Heart right ventricle (tissue), 16 donors: ENCODE data around the gene TSPAN18. TPM values are rescaled to one million over a fixed set of nuclear protein-coding genes. Genes with fewer than 3 reads are reported as not detected.

Experiments
- ATAC-seq, 8 donors: fragments of 200-7000 bp; cut with Tn5 transposase; one replicate each; pipeline ENCODE4 v1.9.1; 2020; ENCODE audit warnings: mild to moderate bottlenecking in 8 of 8, moderate library complexity in 8 of 8, moderate number of reproducible peaks in 1 of 8
- DNase-seq, 2 donors: peaks; one replicate each; pipeline ENCODE4 v3.0.0-alpha.2; 2020
- H3K27ac ChIP-seq, 10 donors: fragments of 200-600 bp; sonication (generic) in 2 of 10; one replicate each; pipeline versions ENCODE4 v1.5.0 to v1.8.0; 2020 to 2022; ENCODE audit warnings: mild to moderate bottlenecking in 3 of 10
- H3K27me3 ChIP-seq, 7 donors: fragments of 200-600 bp; one replicate each; pipeline ENCODE4 v1.8.0; 2021 to 2022; ENCODE audit warnings: mild to moderate bottlenecking in 2 of 7
- H3K36me3 ChIP-seq, 9 donors: fragments of 200-600 bp; sonication (generic) in 1 of 9; one replicate each; pipeline versions ENCODE4 v1.5.0 to v1.8.0; 2020 to 2022; ENCODE audit warnings: mild to moderate bottlenecking in 2 of 9
- H3K4me1 ChIP-seq, 9 donors: fragments of 200-600 bp; sonication (generic) in 1 of 9; one replicate each; pipeline versions ENCODE4 v1.5.0 to v1.8.0; 2020 to 2022; ENCODE audit warnings: mild to moderate bottlenecking in 4 of 9
- H3K4me3 ChIP-seq, 10 donors: fragments of 200-600 bp; sonication (generic) in 2 of 10; one replicate each; pipeline versions ENCODE4 v1.5.0 to v1.8.0; 2020 to 2022; ENCODE audit warnings: mild to moderate bottlenecking in 7 of 10, moderate library complexity in 2 of 10
- H3K9me3 ChIP-seq, 11 donors: fragments of 200-600 bp in 10 of 11; sonication (generic) in 2 of 11; one replicate each; pipeline versions ENCODE4 v1.5.0 to v1.8.0; 2013 to 2022; ENCODE audit warnings: mild to moderate bottlenecking in 2 of 11, control low read depth in 1 of 11, moderate library complexity in 1 of 11
- CTCF ChIP-seq, 9 donors: fragments of 200-600 bp; sonication (generic) in 2 of 9; IDR thresholded peaks; one replicate each; pipeline versions ENCODE4 v1.5.0 to v1.8.0; 2021 to 2022; ENCODE audit warnings: antibody characterized with exemption in 9 of 9, mild to moderate bottlenecking in 5 of 9, moderate library complexity in 1 of 9
- WGBS, 2 donors: extraction: QIAGEN DNeasy Blood & Tissue Kit; methylation state at CpG; one replicate each; pipeline ENCODE4 v1.1.7; 2013; ENCODE audit warnings: inconsistent platforms in 1 of 2; 5-methylcytosine and 5-hydroxymethylcytosine counted together
- intact Hi-C, 10 donors: fragments of 100-400 bp; cut with DNase I; formaldehyde crosslinking; loops; one replicate each; pipeline versions ENCODE4 v1.11.1 to v1.14.2; 2022
- polyA plus RNA-seq, 2 donors: library from polyadenylated mRNA; stranded (reverse); fragments of 200-250 nt; gene quantifications; one replicate each; pipeline ENCODE4 v1.2.3, GENCODE V29; 2013
- total RNA-seq, 10 donors: library from RNA; stranded (reverse); fragmentation: NEBNext Ultra II Directional in 3 of 10; extraction: Animal tissue kit (Norgen Biotek cat#: 25700) in 3 of 10; gene quantifications; one replicate each; pipeline versions ENCODE4 v1.2.1 to v1.2.4, GENCODE V29; 2021 to 2023
- donor health status: Arrhythmogenic right ventricular cardiomyopathy.
- donor health status: ischemic (EF 13 %, LVEDD 7.1; RV severe dilation, severe dysfunction).
- donor health status: healthy with polysubstance abuse.
- donor health status: DM: no; HTN: yes; CAD: no.
- donor health status: DM: no; HTN: no; CAD: no.
- donor health status: ischemic (EF 25% LVEDD 6.9; RV normal size, moderate dysfunction).
- donor health status: ischemic (EF 25% LVEDD 5.7; RV mildly dilated, moderate dysfunction).
- donor health status: healthy.
- donor health status: DM: yes; HTN: yes; CAD: no.
- donor health status: Ischemic cardiomyopathy.
- donor health status: ischemic (EF 35%, LVEDD 5.7; RV mildly dilated, moderate dysfunction).
- donor health status: nonischemic (EF 11% LVEDD 7.7; RV severe dilation, severe dysfunction).
- donor health status: DM: yes; HTN: yes; CAD: no.
- donor health status: PGD.
- donor health status: ischemic (EF 29% LVEDD 5.4; RV normal size, mild dysfunction).
- donor health status: nonischemic (EF 23%, LVEDD 6.1; RV moderate dilation, normal function).

TSPAN18 gene
- total and polyA plus RNA-seq, 12 donors: 37.7 to 140 (median 92.9) TPM

GRCh38 chr11:44849922-44850321, 123.2 kb downstream of the TSPAN18 start:
- H3K9me3 ChIP-seq: peaks cover 0 to 10% (median 0%) of the 10 kb centered on the region in 11 donors
- ATAC-seq (peak in 7 of 8 donors; percentile 39 to 80 (median 61)), DNase-seq (peak in 1 of 2 donors; percentile 35)
- peak overlapping the region in 8 of 10 donors; percentile 19 to 78 (median 62) for H3K27ac ChIP-seq
- peak overlapping the region in 1 of 10 donors; percentile 2 for H3K4me3 ChIP-seq
- no peak for TF ChIP-seq CTCF (IDR thresholded peaks at IDR 0.05)
- H3K36me3 ChIP-seq: peaks cover 0 to 7% (median 0%) of the 10 kb centered on the region in 9 donors
- H3K4me1 ChIP-seq: peaks cover 9 to 78% (median 38%) of the 10 kb centered on the region in 9 donors
- WGBS, 2 donors: 60 to 69% methylated on average over 8 of the region's 8 CpGs
- no peaks in the 10 kb centered on the region for H3K27me3 ChIP-seq
- intact Hi-C loops: loop anchor here in 1 of 10 donors (2.0 kb wide), 1 partner anchor 27 kb away; no protein-coding TSS in a partner anchor

GRCh38 chr11:44851496-44851895, 124.7 kb downstream of the TSPAN18 start:
- Histone ChIP-seq H3K27me3 (no peaks in the 10 kb centered on the region), H3K27ac (peak overlapping the region in 4 of 10 donors; percentile 11 to 74 (median 70)), H3K4me3 (no peak overlapping the region), H3K4me1 (peaks cover 9 to 73% (median 38%) of the 10 kb centered on the region in 9 donors), H3K9me3 (peaks cover 0 to 9% (median 0%) of the 10 kb centered on the region in 11 donors), H3K36me3 (no peaks in the 10 kb centered on the region)
- WGBS, 2 donors: 84 to 87% methylated on average over 5 of the region's 5 CpGs
- intact Hi-C loops: no loop called here
- ATAC-seq (no peak), DNase-seq (no peak)
- TF ChIP-seq CTCF (IDR thresholded peaks at IDR 0.05): no peak

DNA sequence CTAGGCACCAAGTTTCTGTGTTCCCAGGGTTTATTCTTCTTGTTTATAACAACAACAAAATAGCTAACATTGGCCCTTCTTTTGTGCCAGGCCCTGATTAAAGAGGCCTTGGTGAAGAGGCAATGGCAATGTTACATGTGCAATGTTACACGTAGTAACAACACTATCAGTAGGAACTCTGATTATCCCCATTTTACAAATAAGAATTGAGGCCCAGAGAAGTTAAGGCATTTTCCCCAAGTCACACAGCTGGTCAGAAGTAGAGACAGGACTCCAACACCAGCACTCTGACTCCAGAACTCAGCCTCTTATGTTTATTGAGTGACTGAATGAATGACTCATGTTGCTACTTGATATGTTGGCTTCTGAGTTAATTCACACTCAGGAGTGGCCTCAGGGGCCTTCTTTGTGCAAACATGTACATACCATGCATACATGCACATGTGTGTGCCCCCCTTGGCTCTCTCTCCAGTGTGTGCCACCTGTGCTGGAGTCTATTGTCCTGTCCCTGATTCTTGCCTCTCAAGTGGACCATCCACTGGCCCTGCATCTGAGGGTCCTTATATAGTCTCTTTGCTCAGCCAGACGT, 125.5 kb downstream of the TSPAN18 start:
- intact Hi-C loops: no loop called here
- Histone ChIP-seq H3K9me3 (peaks cover 0 to 5% (median 0%) of the 10 kb centered on the region in 11 donors), H3K27ac (no peak overlapping the region), H3K4me3 (no peak overlapping the region), H3K36me3 (no peaks in the 10 kb centered on the region), H3K27me3 (no peaks in the 10 kb centered on the region), H3K4me1 (peaks cover 9 to 81% (median 43%) of the 10 kb centered on the region in 9 donors)
- no peak for ATAC-seq
- WGBS, 2 donors: 53 to 54% methylated on average over 2 of the region's 2 CpGs
- no peak for DNase-seq
- no peak for TF ChIP-seq CTCF (IDR thresholded peaks at IDR 0.05)

- peaks cover 10 to 85% (median 50%) of the 10 kb centered on the region in 9 donors for H3K4me1 ChIP-seq
- no peak overlapping the region for H3K4me3 ChIP-seq
- H3K36me3 ChIP-seq: no peaks in the 10 kb centered on the region
- DNase-seq (no peak), ATAC-seq (no peak)
- intact Hi-C loops: no loop called here
- no peaks in the 10 kb centered on the region for H3K27me3 ChIP-seq
- H3K9me3 ChIP-seq: no peaks in the 10 kb centered on the region
- no peak for TF ChIP-seq CTCF (IDR thresholded peaks at IDR 0.05)
- H3K27ac ChIP-seq: peak overlapping the region in 1 of 10 donors; percentile 15
- WGBS, 2 donors: 68 to 75% methylated on average over 5 of the region's 5 CpGs
These were observed 126.2 kb downstream of the TSPAN18 start for GRCh38 chr11:44852952-44853351.
